K562 (cell line): Measurements from ENCODE around the gene CDK5R2. TPM values are rescaled to one million over a fixed set of nuclear protein-coding genes. Genes with fewer than 3 reads are reported as not detected.

Source experiments
- CREB3 ChIP-seq: fragments of 450-650 bp; conservative IDR thresholded peaks from 2 replicates; pipeline ENCODE4 v1.6.1; 2016; ENCODE audit warnings: missing genetic modification characterization, low read depth, mild to moderate bottlenecking, missing compliant biosample characterization, moderate library complexity
- ELF1 ChIP-seq: fragments of 200-800 bp; sonication (Bioruptor generic); IDR thresholded peaks from 2 replicates; pipeline ENCODE4 v1.6.1; 2016; ENCODE audit warnings: missing genetic modification characterization, missing compliant biosample characterization
- ESRRA ChIP-seq: fragments of 450-650 bp; IDR thresholded peaks from 2 replicates; pipeline ENCODE4 v1.6.1; 2014; ENCODE audit warnings: low read depth, mild to moderate bottlenecking, moderate library complexity, borderline replicate concordance
- FOXP1 ChIP-seq: sonication (generic); formaldehyde crosslinking; IDR thresholded peaks from 2 replicates; pipeline ENCODE4 v1.8.0; 2022; ENCODE audit warnings: mild to moderate bottlenecking, missing genetic modification reagents
- GTF3C2 ChIP-seq: IDR thresholded peaks from 3 replicates; pipeline ENCODE4 v1.6.1; 2011; ENCODE audit warnings: borderline replicate concordance, mild to moderate bottlenecking, moderate library complexity; ENCODE audit not compliant: insufficient read length; ENCODE audit errors: extremely low read depth
- HDAC3 ChIP-seq: fragments of 450-650 bp; IDR thresholded peaks from 2 replicates; pipeline ENCODE4 v1.6.1; 2018; ENCODE audit warnings: borderline replicate concordance, mild to moderate bottlenecking, moderate library complexity; ENCODE audit not compliant: partially characterized antibody
- NFE2 ChIP-seq: IDR thresholded peaks from 2 replicates; pipeline ENCODE4 v1.6.1; 2014; ENCODE audit warnings: antibody characterized with exemption, low read depth
- NFYB ChIP-seq: IDR thresholded peaks from 2 replicates; pipeline ENCODE4 v1.6.1; 2011; ENCODE audit warnings: mild to moderate bottlenecking, moderate library complexity; ENCODE audit not compliant: insufficient read length; ENCODE audit errors: extremely low read depth
- TFAP4 ChIP-seq: sonication (generic); formaldehyde crosslinking; IDR thresholded peaks from 2 replicates; pipeline ENCODE4 v1.8.0; 2022; ENCODE audit warnings: missing genetic modification reagents, mild to moderate bottlenecking, moderate library complexity, borderline replicate concordance
- TGIF2 ChIP-seq: sonication (generic); formaldehyde crosslinking; IDR thresholded peaks from 2 replicates; pipeline ENCODE4 v1.8.1; 2022; ENCODE audit warnings: mild to moderate bottlenecking, missing genetic modification reagents, moderate library complexity
- XRCC5 ChIP-seq: fragments of 200-400 bp; formaldehyde crosslinking; IDR thresholded peaks from 2 replicates; pipeline ENCODE4 v1.6.1; 2017; ENCODE audit warnings: low read depth, mild to moderate bottlenecking, low read length
- ZNF197 ChIP-seq: fragments of 200-800 bp; sonication (Bioruptor generic); IDR thresholded peaks from 2 replicates; pipeline ENCODE4 v1.6.1; 2016; ENCODE audit warnings: low read depth, missing genetic modification characterization, missing compliant biosample characterization
- polyA plus RNA-seq, 8 experiments: library from polyadenylated mRNA; depleted of rRNA in 4 of 8; stranded (reverse) in 5 of 8; unstranded in 3 of 8; fragments of >200 nt; fragmentation: Nextera tagmentation in 2 of 8; fragmentation: Illumina TruSeq in 1 of 8; extraction: Ambion mirVana in 2 of 8; extraction: Trizol in 1 of 8; gene quantifications; 2 replicates each; pipeline versions ENCODE4 v1.2.1 to v1.2.3, GENCODE V29; 2011 to 2014; ENCODE audit warnings: inconsistent platforms in 1 of 8, missing spikeins in 1 of 8
- total RNA-seq, 7 experiments: library from RNA; depleted of rRNA in 6 of 7; stranded (reverse); fragments of >200 nt in 6 of 7; fragmentation: Illumina TruSeq in 2 of 7; extraction: Trizol in 2 of 7; gene quantifications; 2 replicates each; pipeline versions ENCODE4 v1.2.1 to v1.2.3, GENCODE V29; 2011 to 2021; ENCODE audit warnings: low replicate concordance in 1 of 7

The CDK5R2 gene
- total and polyA plus RNA-seq, 9 of the 15 experiments (the other 6 are each of a cell fraction or from before 2014, with no cell fraction given), result 0.09 TPM; not detected in 8

GRCh38 chr2:218979846-218980734 lies 20.6 kb downstream of the CDK5R2 start (continued):
- no peak for TF ChIP-seq ELF1 (tag)
- TF ChIP-seq CREB3 (tag), result no peak
- TF ChIP-seq GTF3C2, result no peak
- peak; percentile 64; the same call in 1 of the 2 replicates for TF ChIP-seq TFAP4 (CRISPR knock-in tag)
- no peak for TF ChIP-seq ZNF197
- no peak for TF ChIP-seq FOXP1 (CRISPR knock-in tag)
- TF ChIP-seq NFYB, result no peak
- TF ChIP-seq ESRRA, result peak; percentile 58; the same call in 1 of the 2 replicates
- TF ChIP-seq TGIF2, result no peak
- TF ChIP-seq HDAC3, result no peak
- TF ChIP-seq NFE2, result no peak
- TF ChIP-seq XRCC5, result peak; percentile 81; the same call in 1 of the 2 replicates
